ENCODE data around the gene FPR2. TPM values are rescaled to one million over a fixed set of nuclear protein-coding genes. Genes with fewer than 3 reads are reported as not detected.

The FPR2 gene
- total RNA-seq, 4 donors from 2014 or later: 0.34 TPM; not detected in 3

GRCh38 chr19:51739466-51740213, 21.3 kb upstream of the FPR2 start:
- no peak for TF ChIP-seq POLR2AphosphoS5 (IDR thresholded peaks at IDR 0.05)
- no peak for TF ChIP-seq EP300 (IDR thresholded peaks at IDR 0.05)
- TF ChIP-seq POLR2A (IDR thresholded peaks at IDR 0.05): no peak
- TF ChIP-seq, protein P1, sequence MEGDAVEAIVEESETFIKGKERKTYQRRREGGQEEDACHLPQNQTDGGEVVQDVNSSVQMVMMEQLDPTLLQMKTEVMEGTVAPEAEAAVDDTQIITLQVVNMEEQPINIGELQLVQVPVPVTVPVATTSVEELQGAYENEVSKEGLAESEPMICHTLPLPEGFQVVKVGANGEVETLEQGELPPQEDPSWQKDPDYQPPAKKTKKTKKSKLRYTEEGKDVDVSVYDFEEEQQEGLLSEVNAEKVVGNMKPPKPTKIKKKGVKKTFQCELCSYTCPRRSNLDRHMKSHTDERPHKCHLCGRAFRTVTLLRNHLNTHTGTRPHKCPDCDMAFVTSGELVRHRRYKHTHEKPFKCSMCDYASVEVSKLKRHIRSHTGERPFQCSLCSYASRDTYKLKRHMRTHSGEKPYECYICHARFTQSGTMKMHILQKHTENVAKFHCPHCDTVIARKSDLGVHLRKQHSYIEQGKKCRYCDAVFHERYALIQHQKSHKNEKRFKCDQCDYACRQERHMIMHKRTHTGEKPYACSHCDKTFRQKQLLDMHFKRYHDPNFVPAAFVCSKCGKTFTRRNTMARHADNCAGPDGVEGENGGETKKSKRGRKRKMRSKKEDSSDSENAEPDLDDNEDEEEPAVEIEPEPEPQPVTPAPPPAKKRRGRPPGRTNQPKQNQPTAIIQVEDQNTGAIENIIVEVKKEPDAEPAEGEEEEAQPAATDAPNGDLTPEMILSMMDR (IDR thresholded peaks at IDR 0.05): no peak
- peaks cover 13% of the 10 kb centered on the region for H3K27me3 ChIP-seq
- H3K4me3 ChIP-seq: no peak overlapping the region
- no peaks in the 10 kb centered on the region for H3K9me3 ChIP-seq
- H3K27ac ChIP-seq: no peak overlapping the region
- no peaks in the 10 kb centered on the region for H3K4me1 ChIP-seq
- no peak for DNase-seq (ENCODE audit: low spot score in 2 of 2)
- H3K36me3 ChIP-seq: no peaks in the 10 kb centered on the region
- 66% methylated on average over 13 of the region's 13 CpGs for WGBS

GRCh38 chr19:51740356-51740755, 20.6 kb upstream of the FPR2 start:
- no peaks in the 10 kb centered on the region for H3K9me3 ChIP-seq
- no peak overlapping the region for H3K4me3 ChIP-seq
- H3K27me3 ChIP-seq: peaks cover 13% of the 10 kb centered on the region
- H3K4me1 ChIP-seq: no peaks in the 10 kb centered on the region
- no peaks in the 10 kb centered on the region for H3K36me3 ChIP-seq
- WGBS: 64% methylated on average over 5 of the region's 5 CpGs
- DNase-seq (ENCODE audit: low spot score in 2 of 2): no peak
- no peak for TF ChIP-seq POLR2A (IDR thresholded peaks at IDR 0.05)
- TF ChIP-seq, protein P1 (IDR thresholded peaks at IDR 0.05): no peak
- no peak for TF ChIP-seq POLR2AphosphoS5 (IDR thresholded peaks at IDR 0.05)
- TF ChIP-seq EP300 (IDR thresholded peaks at IDR 0.05): no peak
- H3K27ac ChIP-seq: no peak overlapping the region

GRCh38 chr19:51742789-51743188, 18.2 kb upstream of the FPR2 start:
- 45% methylated on average over 6 of the region's 6 CpGs for WGBS
- H3K27me3 ChIP-seq: peaks cover 17% of the 10 kb centered on the region
- DNase-seq (ENCODE audit: low spot score in 2 of 2): no peak
- no peak overlapping the region for H3K27ac ChIP-seq
- H3K4me1 ChIP-seq: no peaks in the 10 kb centered on the region
- H3K36me3 ChIP-seq: no peaks in the 10 kb centered on the region
- H3K9me3 ChIP-seq: no peaks in the 10 kb centered on the region
- TF ChIP-seq POLR2AphosphoS5 (IDR thresholded peaks at IDR 0.05) (no peak), EP300 (IDR thresholded peaks at IDR 0.05) (no peak), POLR2A (IDR thresholded peaks at IDR 0.05) (no peak)
- TF ChIP-seq, protein P1 (IDR thresholded peaks at IDR 0.05): no peak
- no peak overlapping the region for H3K4me3 ChIP-seq

DNA sequence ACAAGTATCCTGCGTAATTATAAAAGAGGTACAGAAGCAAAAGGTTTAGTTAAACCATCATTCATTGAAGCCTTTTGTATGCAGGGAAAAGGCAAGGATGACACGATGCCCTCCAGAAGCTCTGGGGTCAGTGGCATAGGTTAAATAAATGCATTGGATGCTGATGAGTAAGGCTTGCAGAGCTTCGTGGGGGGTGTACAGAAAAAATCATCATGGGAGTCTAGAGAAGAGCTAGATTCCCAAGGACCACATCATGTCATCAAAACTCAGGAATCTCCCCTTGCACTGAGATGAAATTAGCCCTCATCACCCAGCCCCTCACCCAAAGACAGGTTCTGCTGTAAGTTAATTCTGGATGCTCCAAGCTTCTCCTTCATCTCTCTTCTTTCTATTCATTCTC, 17.6 kb upstream of the FPR2 start:
- Histone ChIP-seq H3K4me3 (no peak overlapping the region), H3K4me1 (no peaks in the 10 kb centered on the region), H3K27ac (no peak overlapping the region), H3K27me3 (peaks cover 17% of the 10 kb centered on the region), H3K36me3 (no peaks in the 10 kb centered on the region), H3K9me3 (no peaks in the 10 kb centered on the region)
- no peak for DNase-seq (ENCODE audit: low spot score in 2 of 2)
- TF ChIP-seq POLR2A (IDR thresholded peaks at IDR 0.05) (no peak), EP300 (IDR thresholded peaks at IDR 0.05) (no peak), POLR2AphosphoS5 (IDR thresholded peaks at IDR 0.05) (no peak)
- TF ChIP-seq, protein P1 (IDR thresholded peaks at IDR 0.05): no peak
- 81% methylated on average over 3 of the region's 3 CpGs for WGBS

DNA sequence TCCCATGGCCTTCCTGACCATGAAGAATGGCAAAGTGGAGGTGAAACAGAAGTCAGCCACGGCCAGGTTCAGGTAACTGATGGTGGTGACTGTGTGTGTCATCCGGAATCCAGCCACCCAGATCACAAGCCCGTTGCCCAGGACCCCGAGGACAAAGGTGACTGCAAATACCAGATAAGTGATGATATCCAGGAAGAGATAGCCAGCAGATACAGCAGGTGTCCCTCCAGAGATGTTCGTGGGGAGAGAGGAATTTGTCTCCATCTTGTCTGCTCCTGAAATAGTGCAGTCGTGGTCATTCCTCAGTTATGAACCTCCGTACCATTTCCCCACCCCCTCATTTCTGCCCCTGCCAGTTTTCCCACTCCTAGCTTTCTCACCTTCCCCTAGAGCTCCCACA, 14.2 kb upstream of the FPR2 start:
- no peak overlapping the region for H3K4me3 ChIP-seq
- TF ChIP-seq, protein P1 (IDR thresholded peaks at IDR 0.05): no peak
- no peak for DNase-seq (ENCODE audit: low spot score in 2 of 2)
- H3K4me1 ChIP-seq: no peaks in the 10 kb centered on the region
- 80% methylated on average over 7 of the region's 7 CpGs for WGBS
- no peaks in the 10 kb centered on the region for H3K9me3 ChIP-seq
- no peaks in the 10 kb centered on the region for H3K36me3 ChIP-seq
- H3K27me3 ChIP-seq: peaks cover 10% of the 10 kb centered on the region
- H3K27ac ChIP-seq: no peak overlapping the region
